H9 (cell line): ENCODE data around the gene FAM3D. TPM values are rescaled to one million over a fixed set of nuclear protein-coding genes. Genes with fewer than 3 reads are reported as not detected.

Experiments used
- DNase-seq: peaks from one replicate; pipeline ENCODE4 v3.0.0-alpha.2; 2017
- H2AFZ ChIP-seq: one replicate; pipeline ENCODE4 v1.6.1; 2013; ENCODE audit warnings: mild to moderate bottlenecking, low read length, control low read depth, moderate library complexity
- H2AK5ac ChIP-seq: 2 replicates; pipeline ENCODE4 v1.6.1; 2013; ENCODE audit warnings: low read length, control low read depth, mixed read lengths; ENCODE audit not compliant: insufficient read length
- H2BK120ac ChIP-seq: one replicate; pipeline ENCODE4 v1.6.1; 2013; ENCODE audit warnings: low read depth, mild to moderate bottlenecking, low read length, control low read depth, inconsistent platforms; ENCODE audit not compliant: poor library complexity, severe bottlenecking
- H2BK12ac ChIP-seq: 2 replicates; pipeline ENCODE4 v1.6.1; 2013; ENCODE audit warnings: low read length, control low read depth, mixed read lengths, low read depth; ENCODE audit not compliant: insufficient read length
- H2BK15ac ChIP-seq: 2 replicates; pipeline ENCODE4 v1.6.1; 2013; ENCODE audit warnings: low read depth, low read length, control low read depth
- H2BK20ac ChIP-seq: one replicate; pipeline ENCODE4 v1.6.1; 2013; ENCODE audit warnings: low read depth, mild to moderate bottlenecking, low read length, control low read depth, inconsistent platforms; ENCODE audit not compliant: poor library complexity, severe bottlenecking
- H2BK5ac ChIP-seq: 2 replicates; pipeline ENCODE4 v1.6.1; 2013; ENCODE audit warnings: low read length, control low read depth, mixed read lengths; ENCODE audit not compliant: insufficient read length
- H3K14ac ChIP-seq: 2 replicates; pipeline ENCODE4 v1.6.1; 2013; ENCODE audit warnings: low read length, control low read depth; ENCODE audit not compliant: insufficient read depth
- H3K18ac ChIP-seq: 2 replicates; pipeline ENCODE4 v1.6.1; 2013; ENCODE audit warnings: low read depth, mild to moderate bottlenecking, mixed read lengths, low read length, control low read depth; ENCODE audit not compliant: insufficient read length
- H3K23ac ChIP-seq: 2 replicates; pipeline ENCODE4 v1.6.1; 2013; ENCODE audit warnings: low read length, control low read depth, mixed read lengths, low read depth; ENCODE audit not compliant: insufficient read length
- H3K23me2 ChIP-seq: 2 replicates; pipeline ENCODE4 v1.6.1; 2013; ENCODE audit warnings: low read depth, mild to moderate bottlenecking, mixed read lengths, low read length, control low read depth; ENCODE audit not compliant: insufficient read length, poor library complexity, severe bottlenecking
- H3K27ac ChIP-seq: 2 replicates; pipeline ENCODE4 v1.5.1; 2013; ENCODE audit warnings: low read length, control low read depth, mixed read lengths, low read depth; ENCODE audit not compliant: insufficient read length
- H3K27me3 ChIP-seq: 2 replicates; pipeline ENCODE4 v1.6.1; 2013; ENCODE audit warnings: low read length, control low read depth, inconsistent platforms; ENCODE audit not compliant: insufficient read depth
- H3K4ac ChIP-seq: 2 replicates; pipeline ENCODE4 v1.6.1; 2013; ENCODE audit warnings: low read depth, mild to moderate bottlenecking, control low read depth, inconsistent platforms, low read length, moderate library complexity
- H3K4me1 ChIP-seq: 2 replicates; pipeline ENCODE4 v1.6.1; 2013; ENCODE audit warnings: low read length, control low read depth, inconsistent platforms; ENCODE audit not compliant: insufficient read depth
- H3K4me2 ChIP-seq: 2 replicates; pipeline ENCODE4 v1.6.1; 2013; ENCODE audit warnings: low read length, control low read depth, mixed read lengths; ENCODE audit not compliant: insufficient read length, insufficient read depth
- H3K56ac ChIP-seq: 2 replicates; pipeline ENCODE4 v1.6.1; 2013; ENCODE audit warnings: low read depth, mild to moderate bottlenecking, mixed read lengths, low read length, control low read depth; ENCODE audit not compliant: insufficient read length
- H3K79me1 ChIP-seq: 2 replicates; pipeline ENCODE4 v1.6.1; 2013; ENCODE audit warnings: low read depth, mild to moderate bottlenecking, moderate library complexity, low read length, control low read depth, inconsistent platforms; ENCODE audit not compliant: insufficient read depth, poor library complexity, severe bottlenecking
- H3K79me2 ChIP-seq: 2 replicates; pipeline ENCODE4 v1.6.1; 2013; ENCODE audit warnings: low read length, control low read depth, inconsistent platforms; ENCODE audit not compliant: insufficient read depth
- H3K9ac ChIP-seq: 2 replicates; pipeline ENCODE4 v1.6.1; 2013; ENCODE audit warnings: low read length, control low read depth, mixed read lengths; ENCODE audit not compliant: insufficient read length; ENCODE audit errors: extremely low read depth
- H3K9me3 ChIP-seq: one replicate; pipeline ENCODE4 v1.6.1; 2013; ENCODE audit warnings: low read depth, low read length, inconsistent platforms; ENCODE audit not compliant: control insufficient read depth
- H3T11ph ChIP-seq: one replicate; pipeline ENCODE4 v1.6.1; 2013; ENCODE audit warnings: mild to moderate bottlenecking, low read length, control low read depth, inconsistent platforms
- H4K20me1 ChIP-seq: one replicate; pipeline ENCODE4 v1.6.1; 2013; ENCODE audit not compliant: control insufficient read depth, insufficient read length, insufficient read depth
- H4K5ac ChIP-seq: 2 replicates; pipeline ENCODE4 v1.6.1; 2013; ENCODE audit warnings: low read depth, mild to moderate bottlenecking, mixed read lengths, low read length, control low read depth; ENCODE audit not compliant: insufficient read length
- H4K8ac ChIP-seq: replicated peaks from 2 replicates; pipeline ENCODE4 v1.6.1; 2013; ENCODE audit warnings: low read length, control low read depth, mixed read lengths, low read depth; ENCODE audit not compliant: insufficient read length
- H4K91ac ChIP-seq: 2 replicates; pipeline ENCODE4 v1.6.1; 2013; ENCODE audit warnings: low read depth, mild to moderate bottlenecking, moderate library complexity, mixed read lengths, low read length, control low read depth; ENCODE audit not compliant: insufficient read length
- H3K27ac Mint-ChIP-seq, 3 experiments: 2 replicates in 2 of 3; 3 replicates in 1 of 3; pipeline ENCODE4 v1.8.0; 2020 to 2021; ENCODE audit warnings: mixed read lengths in 3 of 3, mild to moderate bottlenecking in 1 of 3, moderate library complexity in 1 of 3
- H3K27me3 Mint-ChIP-seq: 2 replicates; pipeline ENCODE4 v1.8.0; 2021; ENCODE audit warnings: low read depth, mild to moderate bottlenecking, moderate library complexity, mixed read lengths
- H3K36me3 Mint-ChIP-seq, 3 experiments: 2 replicates in 2 of 3; 3 replicates in 1 of 3; pipeline ENCODE4 v1.8.0; 2020 to 2021; ENCODE audit warnings: low read depth in 3 of 3, mixed read lengths in 3 of 3; ENCODE audit not compliant: insufficient read depth in 1 of 3
- H3K4me1 Mint-ChIP-seq, 2 experiments: 2 replicates each; pipeline ENCODE4 v1.8.0; 2020; ENCODE audit warnings: mixed read lengths in 2 of 2
- H3K4me3 Mint-ChIP-seq, 2 experiments: 2 replicates in 1 of 2; 3 replicates in 1 of 2; pipeline ENCODE4 v1.8.0; 2020 to 2021; ENCODE audit warnings: mild to moderate bottlenecking in 2 of 2, mixed read lengths in 2 of 2, moderate library complexity in 1 of 2
- H3K9me3 Mint-ChIP-seq, 2 experiments: 2 replicates in 1 of 2; 3 replicates in 1 of 2; pipeline ENCODE4 v1.8.0; 2020; ENCODE audit warnings: mild to moderate bottlenecking in 2 of 2, mixed read lengths in 2 of 2, moderate library complexity in 1 of 2
- CTCF ChIP-seq: fragments of 200-600 bp; sonication (generic); conservative IDR thresholded peaks from 3 replicates; pipeline ENCODE4 v1.8.0; 2021; ENCODE audit warnings: antibody characterized with exemption, mild to moderate bottlenecking
- WGBS: extraction: QIAGEN DNeasy Blood & Tissue Kit; methylation state at CpG from one replicate; pipeline ENCODE4 v1.1.7; 2013; ENCODE audit warnings: missing lambda C conversion rate, low lambda C conversion rate, mixed read lengths; ENCODE audit not compliant: insufficient read length; ENCODE audit errors: extremely low coverage; 5-methylcytosine and 5-hydroxymethylcytosine counted together
- total RNA-seq: library from RNA; stranded (reverse); gene quantifications from 2 replicates; pipeline ENCODE4 v1.2.1, GENCODE V29; 2021

The FAM3D gene
- total RNA-seq, 1 experiment from 2014 or later: not detected

- no peaks in the 10 kb centered on the region for H3K23me2 ChIP-seq
- H3K4ac ChIP-seq: no peak overlapping the region
- no peak overlapping the region for H2AK5ac ChIP-seq
- H3K79me2 ChIP-seq: no peaks in the 10 kb centered on the region
- H3K9ac ChIP-seq: no peak overlapping the region
- no peak overlapping the region for H3K23ac ChIP-seq
- no peak overlapping the region for H2BK120ac ChIP-seq
- H2BK12ac ChIP-seq: no peak overlapping the region
- H4K5ac ChIP-seq: no peak overlapping the region
- H2BK15ac ChIP-seq: no peak overlapping the region
- no peaks in the 10 kb centered on the region for H3K9me3 ChIP-seq
- no peak overlapping the region for H3K27ac ChIP-seq
- WGBS: no CpG with 5 or more reads among the region's 4 CpGs
- no peak overlapping the region for H2BK5ac ChIP-seq
- Mint-ChIP-seq H3K4me1 (peaks cover 3 to 4% of the 10 kb centered on the region in 2 experiments; a peak in 1 of 4 replicates), H3K36me3 (no peaks in the 10 kb centered on the region; a peak in 1 of 7 replicates), H3K4me3 (no peak overlapping the region), H3K9me3 (peaks cover 2 to 5% of the 10 kb centered on the region in 2 experiments; a peak in 2 of 5 replicates), H3K27ac (no peak overlapping the region), H3K27me3 (peaks cover 54% of the 10 kb centered on the region)
- H3K27me3 ChIP-seq: no peaks in the 10 kb centered on the region; the same call in 1 of the 2 replicates
- no peak overlapping the region for H3K18ac ChIP-seq
- H3T11ph ChIP-seq: no peak overlapping the region
- DNase-seq: no peak
- no peaks in the 10 kb centered on the region for H3K4me1 ChIP-seq
- H2BK20ac ChIP-seq: no peak overlapping the region
- no peak overlapping the region for H4K91ac ChIP-seq
- H3K14ac ChIP-seq: no peak overlapping the region
- no peak overlapping the region for H3K4me2 ChIP-seq
- no peak overlapping the region for H4K8ac ChIP-seq
- H4K20me1 ChIP-seq: no peaks in the 10 kb centered on the region
- no peaks in the 10 kb centered on the region for H3K79me1 ChIP-seq
- no peak for TF ChIP-seq CTCF
- H2AFZ ChIP-seq: no peak overlapping the region
- H3K56ac ChIP-seq: no peak overlapping the region
These were observed 20.8 kb downstream of the FAM3D start for GRCh38 chr3:58645726-58646125.
